GM18505 (cell line): ENCODE data around the gene MGAT4A.

Source experiments
- ATAC-seq: cut with Tn5 transposase; IDR thresholded peaks from one replicate; pipeline ENCODE4 v1.9.1; 2021; ENCODE audit not compliant: unreplicated experiment
- POLR2A ChIP-seq: IDR thresholded peaks from 4 replicates; pipeline ENCODE4 v1.6.1; 2011; ENCODE audit warnings: borderline replicate concordance; ENCODE audit not compliant: insufficient read depth, insufficient read length; ENCODE audit errors: extremely low read depth

MGAT4A gene

DNA sequence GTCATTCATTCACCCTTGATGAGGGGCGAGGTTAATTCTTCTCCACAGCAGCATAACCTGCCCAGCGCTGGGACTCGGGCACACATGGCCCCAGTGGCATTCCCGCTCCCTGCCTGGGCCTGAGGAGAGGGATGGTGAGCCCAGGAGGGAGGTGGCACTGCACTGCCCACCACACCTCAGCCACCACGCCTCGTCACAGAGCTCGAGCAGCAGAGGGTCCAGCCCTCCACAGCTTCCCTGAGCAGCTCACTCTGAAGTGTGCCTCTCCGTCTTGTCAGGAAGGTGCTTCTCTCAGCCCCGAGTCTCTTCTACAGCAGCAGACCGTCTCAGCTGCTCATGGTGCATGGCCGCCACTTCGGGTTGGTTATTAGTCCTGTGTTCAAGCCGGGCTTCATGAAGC is 157.5 kb downstream of the MGAT4A start:
- no peak for TF ChIP-seq POLR2A
- ATAC-seq, result no peak

DNA sequence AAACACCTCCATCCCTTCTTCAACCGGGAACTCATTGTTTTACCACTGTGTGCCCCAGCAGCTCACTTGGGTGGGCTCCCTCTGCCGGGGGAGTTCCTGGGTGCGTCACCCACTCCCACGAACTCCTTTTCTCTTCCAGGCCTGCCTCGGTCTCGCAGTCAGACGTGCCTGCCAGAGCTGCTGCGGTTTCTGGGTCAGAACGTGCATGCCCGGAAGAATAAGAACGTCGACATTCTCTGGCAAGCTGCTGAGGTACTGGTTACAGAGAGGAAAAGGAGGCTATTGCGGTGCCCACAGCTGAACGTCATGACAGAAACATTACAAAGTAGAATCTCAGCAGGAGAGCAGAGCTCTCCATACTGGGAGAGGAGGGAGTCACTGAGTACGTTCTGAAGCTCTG is 158.3 kb downstream of the MGAT4A start:
- no peak for TF ChIP-seq POLR2A
- ATAC-seq, result no peak

DNA sequence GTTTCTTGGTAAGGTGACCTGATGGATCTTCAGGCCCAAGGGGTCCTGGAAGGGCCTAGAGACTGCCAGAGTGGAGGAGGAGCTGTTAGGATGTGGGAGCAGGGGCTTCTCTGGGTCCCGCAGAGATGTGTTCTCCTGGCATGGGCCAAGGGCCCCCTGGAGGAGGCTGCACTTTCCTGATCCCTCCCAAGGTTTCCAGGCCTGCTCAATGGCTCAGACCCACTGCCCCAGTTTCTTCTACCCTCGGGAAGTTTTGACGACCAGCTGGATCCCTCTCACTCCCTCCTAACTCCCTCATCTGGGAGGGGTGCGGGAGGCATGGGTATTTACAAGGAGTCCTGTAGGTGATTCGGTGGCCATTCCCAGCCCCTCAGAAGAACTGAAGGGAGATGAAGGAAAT is 158.7 kb downstream of the MGAT4A start:
- no peak for ATAC-seq
- no peak for TF ChIP-seq POLR2A

DNA sequence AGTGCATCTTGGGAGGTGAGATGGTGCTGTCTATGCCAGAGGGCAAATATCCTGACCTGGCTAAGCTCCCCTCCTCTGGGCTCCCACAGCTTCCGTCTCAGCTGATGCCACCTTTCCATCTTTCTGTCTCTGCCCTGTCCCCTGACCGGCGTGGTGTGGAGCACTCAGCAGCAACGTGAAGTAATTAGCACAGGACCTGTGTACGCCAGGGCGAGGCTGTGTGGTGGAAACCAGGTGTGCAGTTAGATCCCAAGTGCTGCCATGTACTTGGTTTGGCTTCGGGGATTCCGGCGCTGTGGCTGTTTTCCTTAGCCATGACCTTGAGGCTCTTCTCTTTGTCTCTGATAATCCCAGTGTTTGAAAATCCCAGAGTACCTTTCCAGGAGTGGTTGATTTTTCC is 159.1 kb downstream of the MGAT4A start:
- no peak for ATAC-seq
- no peak for TF ChIP-seq POLR2A

DNA sequence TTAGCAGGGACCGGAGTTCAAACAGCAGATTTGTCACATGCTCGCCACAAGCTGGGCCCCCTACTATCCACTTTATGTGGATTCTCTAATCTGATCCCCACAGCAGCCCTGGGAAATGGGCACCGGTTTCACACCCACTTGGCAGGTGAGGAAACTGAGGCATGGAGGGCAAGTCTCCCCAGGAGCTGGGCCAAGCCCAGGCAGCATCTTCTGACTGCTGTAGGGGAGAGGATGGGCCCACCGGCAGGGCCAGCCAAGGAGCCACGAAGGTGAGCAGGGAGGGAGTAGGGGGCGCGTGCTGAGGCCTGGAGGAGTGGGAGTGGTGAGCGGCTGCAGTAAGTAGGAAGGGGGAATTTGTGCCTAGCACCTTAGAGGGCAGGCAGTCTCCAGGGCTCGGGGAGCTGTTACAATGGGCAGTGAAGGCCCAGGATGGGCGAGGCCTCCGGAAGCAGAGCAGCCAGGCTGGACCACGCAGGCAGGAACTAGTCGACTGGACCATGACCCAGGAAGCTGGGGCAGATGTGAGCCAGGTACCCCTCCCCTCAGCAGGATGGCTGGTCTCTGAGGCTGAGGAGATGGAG is 159.7 kb downstream of the MGAT4A start:
- ATAC-seq, result no peak
- TF ChIP-seq POLR2A, result no peak

DNA sequence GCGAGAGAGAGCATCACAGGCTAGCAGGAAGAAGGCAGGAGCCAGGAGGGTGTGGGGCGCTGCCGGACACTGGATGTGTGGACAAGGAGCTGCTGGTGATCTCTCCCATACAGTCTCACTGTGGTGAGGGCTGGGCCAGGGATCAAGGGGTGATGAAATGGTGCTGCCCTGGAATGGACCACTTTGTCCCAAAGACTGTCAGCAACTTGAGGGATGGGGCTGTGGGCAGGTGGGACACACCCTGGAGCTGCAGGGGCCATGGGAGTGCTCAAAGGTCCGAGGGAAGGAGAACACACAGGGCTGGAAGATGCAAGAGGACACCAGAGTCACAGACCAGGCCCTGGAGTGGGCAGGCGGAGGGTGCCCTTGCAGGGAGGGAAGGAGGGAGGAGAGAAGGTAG is 160.6 kb downstream of the MGAT4A start:
- no peak for ATAC-seq
- TF ChIP-seq POLR2A, result no peak

DNA sequence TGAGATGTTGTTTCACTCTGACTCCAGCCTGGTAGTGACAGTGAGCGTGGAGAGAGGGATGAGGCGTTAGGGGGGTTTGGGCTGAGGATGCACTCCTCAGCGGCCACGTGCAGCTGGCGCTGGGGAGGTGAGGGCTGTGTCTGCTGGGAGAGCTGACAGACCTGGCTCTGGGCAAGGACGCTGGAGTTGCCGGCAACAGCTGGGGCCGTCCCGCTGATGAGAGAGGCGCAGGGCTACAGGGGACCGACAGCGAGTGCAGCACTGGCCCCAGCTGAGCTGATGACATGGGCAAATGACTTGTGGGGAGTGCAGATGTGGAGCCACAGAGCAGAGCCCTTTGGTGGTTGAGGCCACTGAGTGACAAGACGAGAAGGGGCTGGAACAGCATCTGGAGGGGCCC is 161.0 kb downstream of the MGAT4A start:
- no peak for ATAC-seq
- no peak for TF ChIP-seq POLR2A

DNA sequence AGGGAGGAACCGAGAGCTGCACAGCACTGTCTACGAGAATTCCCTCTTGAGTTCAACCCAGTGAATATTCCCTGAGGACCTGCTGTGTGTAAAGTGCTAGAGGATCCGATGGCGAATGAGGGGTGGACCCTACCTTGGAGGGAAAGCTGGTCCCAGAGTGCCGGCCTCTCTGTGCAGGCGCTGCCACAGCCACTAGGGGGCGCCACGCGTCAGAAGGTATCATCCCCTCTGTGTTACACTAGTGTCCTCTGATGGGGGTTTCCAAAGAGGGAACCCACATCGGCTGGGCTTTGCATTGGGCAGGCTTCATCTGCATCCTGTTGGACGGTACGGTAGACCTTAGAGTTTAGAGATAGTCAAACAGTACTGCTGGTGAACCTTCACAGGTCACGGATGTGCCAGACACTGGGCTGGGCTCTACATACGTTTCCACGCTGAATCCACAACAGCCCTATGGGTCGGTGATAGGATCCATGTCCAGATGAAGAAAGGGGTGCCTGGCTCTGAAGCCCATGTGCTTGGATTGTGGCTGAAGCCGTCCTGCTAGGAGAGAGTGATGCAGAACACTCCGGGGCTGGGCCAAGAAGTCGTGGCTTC is 161.6 kb downstream of the MGAT4A start:
- TF ChIP-seq POLR2A, result no peak
- ATAC-seq, result no peak
